ENCODE data around the gene ZFAND2B.

ZFAND2B gene, protein sequence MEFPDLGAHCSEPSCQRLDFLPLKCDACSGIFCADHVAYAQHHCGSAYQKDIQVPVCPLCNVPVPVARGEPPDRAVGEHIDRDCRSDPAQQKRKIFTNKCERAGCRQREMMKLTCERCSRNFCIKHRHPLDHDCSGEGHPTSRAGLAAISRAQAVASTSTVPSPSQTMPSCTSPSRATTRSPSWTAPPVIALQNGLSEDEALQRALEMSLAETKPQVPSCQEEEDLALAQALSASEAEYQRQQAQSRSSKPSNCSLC

GRCh38 chr2:219206328-219207133 lies at the start of gene ZFAND2B:
ZFAND2B (plus strand) TSS chr2:219206782; CDS start chr2:219206988, 206 bp downstream.
- no peak for TF ChIP-seq CTCF (conservative IDR thresholded peaks at IDR 0.05; ENCODE audit: control insufficient read depth, insufficient read depth, low read depth, low read length)
- peak within 1 kb of the TSS; percentile 70 for H3K4me3 ChIP-seq (ENCODE audit: control insufficient read depth, low read depth, low read length)
- peak; percentile 87 for DNase-seq (ENCODE audit: low read depth)

GRCh38 chr2:219157396-219157795 lies 49.2 kb upstream of the ZFAND2B start:
- H3K4me3 ChIP-seq (ENCODE audit: control insufficient read depth, low read depth, low read length), result no peak overlapping the region
- TF ChIP-seq CTCF (conservative IDR thresholded peaks at IDR 0.05; ENCODE audit: control insufficient read depth, insufficient read depth, low read depth, low read length), result no peak
- DNase-seq (ENCODE audit: low read depth), result no peak

DNA sequence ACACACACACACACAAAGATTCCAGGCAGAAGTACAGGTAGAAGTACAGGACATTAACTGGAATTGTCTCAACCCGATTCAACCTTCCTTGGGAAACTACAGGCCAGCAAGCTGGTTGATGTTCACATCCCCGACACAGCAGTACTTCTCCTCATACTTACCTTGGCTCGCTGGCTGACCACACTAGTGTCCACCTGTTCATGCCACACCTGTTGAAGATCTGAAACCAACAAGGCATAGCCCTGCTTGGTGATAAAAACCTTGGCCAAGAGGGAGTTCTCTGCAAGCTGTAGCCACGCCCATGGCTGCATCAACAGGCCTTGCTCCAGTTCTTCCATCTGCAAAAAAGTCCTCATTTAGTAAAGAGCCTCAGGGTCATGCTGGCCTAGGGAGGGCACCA lies 48.6 kb upstream of the ZFAND2B start:
- no peak overlapping the region for H3K4me3 ChIP-seq (ENCODE audit: control insufficient read depth, low read depth, low read length)
- no peak for TF ChIP-seq CTCF (conservative IDR thresholded peaks at IDR 0.05; ENCODE audit: control insufficient read depth, insufficient read depth, low read depth, low read length)
- no peak for DNase-seq (ENCODE audit: low read depth)

DNA sequence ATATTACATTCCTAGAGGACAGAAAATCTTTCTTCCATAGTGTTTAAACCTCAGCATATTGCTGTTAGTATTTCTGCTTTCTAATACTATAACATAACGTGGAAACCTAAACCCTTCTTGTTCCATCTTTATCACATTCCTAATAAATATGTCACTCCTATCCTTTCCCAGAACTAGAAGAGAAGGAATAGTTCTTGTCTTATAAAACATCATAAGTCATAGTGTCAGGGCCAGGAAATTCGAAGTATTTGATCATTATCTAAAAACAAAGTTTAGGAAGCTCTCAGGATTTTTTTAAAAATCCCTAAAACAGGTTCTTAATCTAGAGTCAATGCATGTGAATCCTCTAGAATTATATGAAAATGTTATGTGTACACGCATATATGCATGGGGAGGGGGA lies 48.0 kb upstream of the ZFAND2B start:
- no peak for TF ChIP-seq CTCF (conservative IDR thresholded peaks at IDR 0.05; ENCODE audit: control insufficient read depth, insufficient read depth, low read depth, low read length)
- no peak for DNase-seq (ENCODE audit: low read depth)
- H3K4me3 ChIP-seq (ENCODE audit: control insufficient read depth, low read depth, low read length), result no peak overlapping the region

- TF ChIP-seq CTCF (conservative IDR thresholded peaks at IDR 0.05; ENCODE audit: control insufficient read depth, insufficient read depth, low read depth, low read length), result no peak
- H3K4me3 ChIP-seq (ENCODE audit: control insufficient read depth, low read depth, low read length), result peak overlapping the region; percentile 75
These were observed 46.8 kb upstream of the ZFAND2B start for GRCh38 chr2:219159771-219160185.

DNA sequence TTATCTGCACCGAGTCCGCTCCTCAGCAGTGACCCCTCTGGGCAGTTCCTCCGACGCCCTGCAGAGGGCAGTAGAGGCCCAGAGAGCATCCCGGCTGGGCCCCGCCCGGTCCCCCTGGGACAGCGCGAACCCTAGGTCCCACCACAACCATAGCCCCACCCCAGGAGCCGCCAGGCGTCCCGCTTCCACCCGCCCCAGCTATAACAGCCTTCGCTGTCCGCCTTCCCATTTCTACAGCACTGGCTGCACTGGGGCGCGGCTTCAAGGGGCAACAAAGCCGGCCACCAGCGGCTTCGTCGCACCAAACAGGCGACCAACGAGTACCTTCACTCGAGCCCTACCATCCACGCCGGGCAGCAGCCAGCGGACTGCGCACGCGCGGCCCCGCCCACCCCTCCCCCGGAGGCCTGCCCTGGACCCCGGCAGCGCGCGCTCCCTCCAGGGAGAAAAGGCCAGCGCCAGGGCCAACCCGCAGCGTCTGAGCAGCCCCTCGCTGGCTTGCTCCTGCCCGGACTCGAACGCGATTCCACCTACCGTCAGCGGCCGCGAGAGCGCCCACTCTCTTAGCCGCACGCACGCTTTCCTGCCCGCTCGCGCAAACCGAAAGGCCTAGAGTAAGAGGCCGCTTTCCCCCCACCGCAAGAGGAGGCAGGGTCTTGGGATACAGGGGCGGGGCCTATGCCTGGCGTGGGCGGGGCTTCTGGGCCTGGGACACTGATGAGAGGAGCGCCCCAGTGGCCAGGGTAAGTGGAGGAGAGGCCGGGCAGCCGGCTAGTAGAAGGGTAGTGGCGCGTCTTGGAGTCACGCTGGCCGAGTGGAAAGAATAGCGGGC lies 46.2 kb upstream of the ZFAND2B start, which contains the start of gene NHEJ1:
Gene NHEJ1, minus strand, starts transcription at position 630 of the 832 bp plus-strand sequence. CDS start 2,453 bp downstream, outside the sequence.
- TF ChIP-seq CTCF (conservative IDR thresholded peaks at IDR 0.05; ENCODE audit: control insufficient read depth, insufficient read depth, low read depth, low read length), result peak; percentile 84
- peak within 1 kb of the TSS; percentile 75 for H3K4me3 ChIP-seq (ENCODE audit: control insufficient read depth, low read depth, low read length)
- peak; percentile 92 for DNase-seq (ENCODE audit: low read depth)

More at GRCh38 chr2:219159771-219160185, 46.8 kb upstream of the ZFAND2B start:
- DNase-seq (ENCODE audit: low read depth), result no peak
